Measurements from ENCODE around the gene ANKRD63. TPM values are rescaled to one million over a fixed set of nuclear protein-coding genes. Genes with fewer than 3 reads are reported as not detected.

The ANKRD63 gene
- polyA plus RNA-seq, 4 donors, result 0.26 TPM; not detected in 3

- no peak for DNase-seq (ENCODE audit: low read depth in 4 of 4, low spot score in 3 of 4)
Observed at GRCh38 chr15:40281057-40281800, 1.6 kb downstream of the ANKRD63 start.

- DNase-seq (ENCODE audit: low read depth in 4 of 4, low spot score in 3 of 4), result no peak
Observed at GRCh38 chr15:40280260-40281056, 2.4 kb downstream of the ANKRD63 start.

GRCh38 chr15:40279437-40280141 is 3.3 kb downstream of the ANKRD63 start:
- DNase-seq (ENCODE audit: low read depth in 4 of 4, low spot score in 3 of 4), result peak in 1 of 4 donors; percentile 66

- no peak for DNase-seq (ENCODE audit: low read depth in 4 of 4, low spot score in 3 of 4)
Observed at GRCh38 chr15:40278026-40278425, 4.8 kb downstream of the ANKRD63 start.

GRCh38 chr15:40277471-40277870 is 5.4 kb downstream of the ANKRD63 start:
- no peak for DNase-seq (ENCODE audit: low read depth in 4 of 4, low spot score in 3 of 4)

GRCh38 chr15:40276927-40277326 is 5.9 kb downstream of the ANKRD63 start:
- DNase-seq (ENCODE audit: low read depth in 4 of 4, low spot score in 3 of 4), result no peak

GRCh38 chr15:40275954-40276353 is 6.9 kb downstream of the ANKRD63 start:
- DNase-seq (ENCODE audit: low read depth in 4 of 4, low spot score in 3 of 4), result no peak

GRCh38 chr15:40275523-40275922 is 7.3 kb downstream of the ANKRD63 start:
- DNase-seq (ENCODE audit: low read depth in 4 of 4, low spot score in 3 of 4), result no peak

- DNase-seq (ENCODE audit: low read depth in 4 of 4, low spot score in 3 of 4), result peak in 1 of 4 donors; percentile 58
Observed at GRCh38 chr15:40274350-40275274, 8.3 kb downstream of the ANKRD63 start.

- DNase-seq (ENCODE audit: low read depth in 4 of 4, low spot score in 3 of 4), result no peak
Observed at GRCh38 chr15:40273428-40273827, 9.4 kb downstream of the ANKRD63 start.

GRCh38 chr15:40272485-40273056 is 10.3 kb downstream of the ANKRD63 start:
- no peak for DNase-seq (ENCODE audit: low read depth in 4 of 4, low spot score in 3 of 4)

GRCh38 chr15:40271685-40272484 is 11.0 kb downstream of the ANKRD63 start:
- DNase-seq (ENCODE audit: low read depth in 4 of 4, low spot score in 3 of 4), result no peak

- DNase-seq (ENCODE audit: low read depth in 4 of 4, low spot score in 3 of 4), result no peak
Observed at GRCh38 chr15:40270246-40270995, 12.4 kb downstream of the ANKRD63 start.

GRCh38 chr15:40269604-40270003 is 13.3 kb downstream of the ANKRD63 start:
- DNase-seq (ENCODE audit: low read depth in 4 of 4, low spot score in 3 of 4), result no peak

GRCh38 chr15:40267670-40268069 is 15.2 kb downstream of the ANKRD63 start:
- no peak for DNase-seq (ENCODE audit: low read depth in 4 of 4, low spot score in 3 of 4)

- no peak for DNase-seq (ENCODE audit: low read depth in 4 of 4, low spot score in 3 of 4)
Observed at GRCh38 chr15:40266828-40267304, 16.0 kb downstream of the ANKRD63 start.

GRCh38 chr15:40265875-40266274 is 17.0 kb downstream of the ANKRD63 start:
- no peak for DNase-seq (ENCODE audit: low read depth in 4 of 4, low spot score in 3 of 4)

GRCh38 chr15:40265355-40265754 is 17.5 kb downstream of the ANKRD63 start:
- no peak for DNase-seq (ENCODE audit: low read depth in 4 of 4, low spot score in 3 of 4)
